Measurements from ENCODE around the gene ZNF593OS.

Gene ZNF593OS

DNA sequence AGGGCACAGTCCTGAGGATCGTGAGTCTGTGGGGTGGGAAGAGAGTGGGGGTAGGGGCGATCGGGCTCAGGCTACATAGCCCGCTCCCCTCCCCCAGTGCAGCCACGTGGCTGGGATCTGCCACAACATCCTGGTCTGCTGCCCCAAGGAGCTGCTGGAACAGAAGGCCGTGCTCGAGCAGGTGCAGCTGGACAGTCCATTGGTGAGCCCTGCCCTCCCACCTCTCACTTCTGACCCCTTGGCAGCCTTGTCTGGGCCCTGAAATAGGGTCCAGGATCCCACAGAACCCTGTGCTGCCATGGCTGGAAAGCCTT, 10.7 kb upstream of the ZNF593OS start:
- no peak for DNase-seq

DNA sequence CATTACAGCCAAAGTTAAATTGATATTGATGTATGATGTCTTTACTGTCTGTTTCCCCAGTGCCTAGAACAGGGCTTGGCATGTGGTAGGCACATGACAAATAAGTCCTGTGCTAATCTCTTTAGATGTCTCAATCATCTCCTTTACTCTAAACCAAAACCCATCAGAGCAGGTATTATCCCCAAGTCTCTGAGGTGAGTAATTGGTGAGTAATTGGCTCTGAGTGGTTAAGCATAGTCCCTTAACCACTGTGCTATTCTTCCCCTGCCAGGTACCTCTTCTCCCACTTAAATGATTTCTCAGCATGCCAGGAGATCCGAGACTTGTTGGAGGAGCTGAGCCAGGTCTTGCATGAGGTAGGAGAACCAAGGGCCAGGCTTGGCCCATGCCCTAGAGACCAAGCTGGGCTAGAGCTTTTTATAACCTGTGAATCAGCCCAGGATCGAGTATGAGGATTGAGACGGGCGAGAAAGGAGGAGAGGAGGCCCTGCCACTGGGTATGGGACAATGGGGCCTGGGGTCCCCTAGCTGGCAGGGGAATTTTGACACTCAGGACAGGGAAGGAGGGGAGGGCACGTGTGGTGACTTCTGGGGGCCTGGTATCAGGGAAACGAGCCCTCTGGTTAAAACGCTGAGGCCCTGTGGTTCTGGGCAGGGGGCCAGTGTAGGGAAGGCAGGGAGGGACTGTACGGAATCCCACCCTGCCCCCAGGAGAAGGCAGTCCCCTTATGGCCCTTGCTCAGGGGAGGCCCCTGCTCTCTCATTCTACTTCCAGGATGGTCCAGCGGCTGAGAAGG, 10.2 kb upstream of the ZNF593OS start:
- DNase-seq: no peak

DNA sequence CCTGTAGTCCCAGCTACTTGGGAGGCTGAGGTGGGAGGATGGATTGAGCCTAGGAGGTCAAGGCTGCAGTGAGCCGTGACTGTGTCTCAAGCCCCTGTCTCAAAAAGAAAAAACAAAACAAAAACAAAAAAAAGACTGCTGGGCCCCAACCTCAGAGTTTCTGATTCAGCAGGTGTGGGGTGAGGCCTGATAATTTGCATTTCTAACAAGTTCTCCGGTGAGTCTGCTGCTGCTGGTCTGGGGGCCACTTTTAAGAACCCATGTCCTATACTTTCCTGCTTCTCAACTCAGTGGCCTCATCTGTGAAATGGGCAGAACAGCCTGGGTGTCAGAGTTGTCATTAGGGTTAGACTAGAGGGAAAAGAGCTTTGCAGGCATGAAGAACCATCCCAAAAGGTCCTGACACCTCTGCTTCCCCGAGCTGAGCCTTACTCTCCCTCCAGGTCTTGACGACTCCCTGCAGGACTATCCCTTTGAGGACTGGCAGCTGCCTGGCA, 8.4 kb upstream of the ZNF593OS start:
- DNase-seq: no peak

DNA sequence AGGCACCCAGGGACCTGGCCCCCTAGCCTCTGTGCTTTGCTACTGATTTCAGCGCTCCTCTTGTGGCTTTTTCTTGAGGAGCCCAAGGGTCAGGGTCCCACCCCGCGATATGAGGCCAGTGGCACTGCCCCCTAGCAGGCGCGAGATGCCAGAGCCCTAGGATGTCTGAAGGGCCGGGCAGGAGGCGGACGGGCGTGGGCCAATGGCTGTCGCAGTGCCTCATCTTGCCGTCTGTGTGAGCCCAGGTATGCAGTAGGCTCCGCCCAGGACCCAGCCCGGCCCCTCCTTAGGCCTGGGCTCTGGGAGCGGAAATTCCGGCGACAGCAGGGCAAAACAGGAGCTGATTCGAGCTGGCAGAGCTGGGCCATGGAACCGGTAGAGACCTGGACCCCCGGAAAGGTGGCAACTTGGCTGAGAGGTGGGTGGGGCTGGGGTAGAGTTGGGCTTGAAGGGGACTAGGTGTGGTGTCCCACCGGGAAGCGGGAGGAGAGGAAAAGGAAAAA, 5.6 kb upstream of the ZNF593OS start, which contains the start of gene CNKSR1:
CNKSR1 (plus strand) TSS at position 310 of the 503 bp plus-strand sequence; CDS start at position 367, 57 bp downstream.
- DNase-seq: no peak

DNA sequence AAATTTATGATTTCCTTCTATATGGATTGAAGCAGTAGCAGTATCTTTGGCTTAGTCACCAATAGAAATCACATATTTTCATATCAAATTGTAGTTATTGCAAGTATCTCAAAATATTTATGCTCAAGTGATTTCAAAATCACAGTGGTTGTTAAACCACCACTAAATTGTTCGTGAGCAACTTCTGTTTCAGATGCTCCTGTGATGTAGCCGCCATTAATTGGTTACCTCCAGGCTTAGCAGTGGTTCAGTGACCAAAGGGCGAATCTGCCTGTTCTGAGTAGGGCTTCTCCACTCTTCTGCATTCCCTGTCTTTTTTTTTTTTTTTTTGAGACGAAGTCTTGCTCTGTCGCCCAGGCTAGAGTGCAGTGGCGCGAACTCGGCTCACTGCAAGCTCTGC, 3.7 kb upstream of the ZNF593OS start:
- no peak for DNase-seq

DNA sequence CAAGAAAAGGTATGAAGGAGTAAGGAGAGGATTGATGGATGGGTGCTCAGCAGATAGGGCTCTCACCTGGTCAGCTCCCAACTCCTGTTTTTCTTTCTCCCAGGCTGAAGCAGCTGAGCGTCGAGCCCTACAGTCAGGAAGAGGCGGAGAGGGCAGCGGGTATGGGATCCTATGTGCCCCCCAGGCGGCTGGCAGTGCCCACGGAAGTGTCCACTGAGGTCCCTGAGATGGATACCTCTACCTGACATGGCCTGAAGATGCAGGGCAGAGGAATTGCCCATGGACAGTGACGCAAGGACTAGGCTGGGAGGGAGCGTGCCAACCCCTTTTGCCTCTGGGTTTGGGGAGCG, 1.2 kb downstream of the ZNF593OS start:
- DNase-seq: no peak

DNA sequence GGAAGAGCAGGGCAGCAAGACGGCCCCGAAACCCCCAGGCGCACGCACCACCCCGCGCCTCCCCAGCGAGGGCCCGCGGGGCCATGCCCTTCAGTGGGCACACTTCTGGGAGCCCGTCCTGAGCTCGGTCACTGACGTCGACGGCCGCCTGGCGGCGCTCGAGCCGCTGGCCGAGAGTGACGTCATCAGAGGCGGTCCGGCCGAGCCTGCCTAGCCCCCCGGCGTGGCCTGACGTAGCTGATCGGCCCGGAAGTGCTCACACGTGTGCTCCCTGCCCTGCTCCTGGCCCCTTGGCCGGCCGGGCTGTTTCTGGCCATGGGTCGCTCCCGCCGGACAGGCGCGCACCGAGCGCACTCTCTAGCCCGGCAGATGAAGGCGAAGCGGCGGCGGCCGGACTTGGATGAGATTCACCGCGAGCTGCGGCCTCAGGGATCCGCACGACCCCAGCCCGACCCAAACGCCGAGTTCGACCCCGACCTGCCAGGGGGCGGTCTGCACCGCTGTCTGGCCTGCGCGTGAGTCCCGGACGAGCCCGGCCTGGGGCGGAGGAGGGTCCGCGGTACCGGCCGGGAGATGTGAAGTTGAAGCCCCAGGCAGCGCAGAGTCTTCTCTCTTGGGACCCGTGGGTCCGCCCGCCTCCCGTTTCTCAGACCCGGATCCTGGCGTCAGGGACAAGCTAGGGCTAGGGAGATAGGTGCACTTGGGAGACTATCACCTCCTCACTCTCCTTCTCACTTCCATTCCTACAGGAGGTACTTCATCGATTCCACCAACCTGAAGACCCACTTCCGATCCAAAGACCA, 1.8 kb downstream of the ZNF593OS start, which contains the start of gene ZNF593:
ZNF593 (plus strand) TSS at position 240 of the 803 bp plus-strand sequence; CDS start at position 316, 76 bp downstream.
- DNase-seq: peak; percentile 91

DNA sequence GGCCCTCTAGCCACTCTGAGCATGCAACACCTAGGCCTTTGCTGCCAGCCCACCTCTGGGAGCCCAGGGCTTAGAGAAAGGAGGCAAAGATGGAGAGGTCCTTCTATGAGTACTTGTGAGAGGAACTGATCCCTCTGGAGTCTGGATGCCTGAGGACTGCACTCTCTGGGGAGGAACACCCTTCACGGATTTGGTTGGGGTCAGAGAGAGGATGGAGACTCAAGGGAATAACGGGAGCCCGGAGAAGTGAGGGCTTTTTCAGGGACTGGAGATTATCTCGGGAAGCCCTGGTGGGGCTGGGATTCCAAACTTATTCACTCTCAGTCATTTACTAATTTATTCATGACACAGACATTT, 2.5 kb downstream of the ZNF593OS start:
- no peak for DNase-seq

DNA sequence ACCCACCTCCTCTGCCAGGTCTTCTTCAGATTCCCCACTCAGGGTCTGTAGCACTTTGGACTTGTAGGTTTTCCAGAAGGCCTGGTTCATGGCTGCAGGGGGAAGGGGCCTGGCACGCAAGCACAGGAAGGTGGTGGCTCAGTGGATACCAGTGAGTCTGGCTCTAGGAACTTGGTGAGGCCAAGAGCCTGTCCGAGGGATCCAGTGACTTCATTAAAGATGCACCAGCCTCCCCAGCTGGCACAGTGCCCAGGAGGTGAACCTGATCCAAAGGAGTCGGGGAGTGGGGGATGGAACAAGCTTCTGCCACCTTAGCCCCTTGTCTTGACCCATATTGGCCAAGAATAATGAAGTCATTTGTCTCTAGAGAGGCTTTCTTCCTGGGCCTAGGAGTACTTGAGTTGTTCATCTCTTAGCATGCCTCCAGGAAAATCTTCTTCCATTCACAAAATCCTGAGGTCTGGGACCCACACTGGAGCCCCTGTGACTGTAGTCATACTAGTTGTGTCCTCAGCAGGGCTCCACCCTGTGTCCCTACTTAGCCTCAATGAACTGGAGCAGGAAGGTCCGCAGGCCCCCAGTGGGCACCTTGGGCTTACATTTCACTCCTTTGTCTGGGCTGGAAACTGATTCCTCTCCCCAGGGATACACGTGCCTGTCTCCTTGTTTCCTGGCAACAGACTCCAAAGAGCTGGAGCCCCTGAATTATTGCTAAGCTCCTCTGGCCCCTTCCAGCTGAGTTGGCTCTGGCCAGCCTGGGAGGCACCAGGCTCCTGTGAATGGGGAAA, 3.0 kb downstream of the ZNF593OS start, which contains the start of gene C1orf232:
C1orf232 (minus strand) TSS at position 554 of the 788 bp plus-strand sequence; CDS start at position 90, 464 bp downstream.
- no peak for DNase-seq

DNA sequence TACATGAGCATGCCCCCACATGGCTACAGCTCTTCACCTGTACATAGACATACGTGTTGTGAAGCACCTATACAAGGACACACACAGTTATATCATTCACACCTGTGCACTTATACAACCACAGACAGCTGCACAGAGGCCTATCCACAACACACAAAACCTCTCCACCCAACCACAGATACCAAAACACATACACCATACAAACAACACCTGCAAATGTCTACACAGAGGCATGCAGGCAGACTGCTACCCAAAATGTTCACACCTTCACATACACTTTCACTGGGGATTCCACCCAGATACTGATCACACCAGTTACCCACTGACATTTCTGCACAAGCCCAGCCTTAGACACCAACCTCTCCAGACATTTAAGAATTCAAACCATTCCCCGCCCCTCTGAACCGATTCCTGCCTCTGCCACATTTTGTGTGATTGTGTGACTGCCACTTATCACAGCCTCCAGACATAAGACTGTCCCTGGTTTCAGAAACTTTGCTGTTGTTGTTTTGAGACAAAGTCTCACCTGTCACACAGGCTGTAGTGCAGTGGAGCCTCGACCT, 4.8 kb downstream of the ZNF593OS start:
- no peak for DNase-seq

DNA sequence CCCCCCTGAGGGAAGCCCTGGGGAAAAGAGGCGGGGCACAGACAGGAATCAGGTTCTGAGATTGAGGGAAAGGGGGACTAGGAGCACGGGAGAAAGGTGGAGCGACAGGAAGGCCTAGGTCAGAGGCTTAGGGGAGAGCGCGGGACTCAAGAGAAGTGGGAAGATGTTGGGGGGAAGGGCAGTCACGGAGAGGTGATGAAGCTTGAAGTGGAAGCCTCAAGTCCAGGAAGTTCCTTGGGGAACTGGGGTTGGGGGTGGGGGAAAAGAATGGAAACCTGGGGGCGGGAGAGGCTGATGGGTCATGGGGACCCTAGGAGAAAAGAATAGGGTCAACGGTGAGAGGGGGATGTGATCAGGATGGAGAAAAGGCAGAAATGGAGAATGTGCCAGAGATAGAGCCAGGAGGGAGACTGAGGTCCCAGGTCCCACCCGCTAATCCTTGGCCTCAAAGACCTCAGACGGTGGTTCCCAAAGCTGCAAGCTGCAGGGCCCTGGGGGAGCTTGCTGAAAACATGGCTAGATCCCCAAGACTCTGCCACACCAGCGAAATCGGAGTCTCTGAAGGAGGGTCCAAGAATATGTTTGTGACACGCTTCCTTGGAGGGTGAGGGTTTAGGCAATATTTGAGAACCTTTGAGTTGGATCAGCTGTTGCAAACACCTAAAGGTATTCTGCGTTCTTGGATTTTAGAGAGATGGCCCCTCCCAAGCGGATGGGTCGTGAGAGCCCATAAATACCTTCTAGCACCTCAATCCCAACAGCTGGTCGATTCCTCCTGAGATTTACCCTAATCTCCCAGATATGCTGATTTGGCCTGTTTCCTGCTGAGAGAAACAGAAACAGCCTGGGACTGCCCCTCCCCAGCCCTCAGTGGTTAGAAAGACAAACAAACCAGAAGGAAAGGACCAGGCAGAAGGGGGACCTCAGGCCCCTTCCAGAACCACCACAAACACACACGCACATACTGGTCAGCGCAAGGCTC, 6.5 kb downstream of the ZNF593OS start:
- DNase-seq: no peak

DNA sequence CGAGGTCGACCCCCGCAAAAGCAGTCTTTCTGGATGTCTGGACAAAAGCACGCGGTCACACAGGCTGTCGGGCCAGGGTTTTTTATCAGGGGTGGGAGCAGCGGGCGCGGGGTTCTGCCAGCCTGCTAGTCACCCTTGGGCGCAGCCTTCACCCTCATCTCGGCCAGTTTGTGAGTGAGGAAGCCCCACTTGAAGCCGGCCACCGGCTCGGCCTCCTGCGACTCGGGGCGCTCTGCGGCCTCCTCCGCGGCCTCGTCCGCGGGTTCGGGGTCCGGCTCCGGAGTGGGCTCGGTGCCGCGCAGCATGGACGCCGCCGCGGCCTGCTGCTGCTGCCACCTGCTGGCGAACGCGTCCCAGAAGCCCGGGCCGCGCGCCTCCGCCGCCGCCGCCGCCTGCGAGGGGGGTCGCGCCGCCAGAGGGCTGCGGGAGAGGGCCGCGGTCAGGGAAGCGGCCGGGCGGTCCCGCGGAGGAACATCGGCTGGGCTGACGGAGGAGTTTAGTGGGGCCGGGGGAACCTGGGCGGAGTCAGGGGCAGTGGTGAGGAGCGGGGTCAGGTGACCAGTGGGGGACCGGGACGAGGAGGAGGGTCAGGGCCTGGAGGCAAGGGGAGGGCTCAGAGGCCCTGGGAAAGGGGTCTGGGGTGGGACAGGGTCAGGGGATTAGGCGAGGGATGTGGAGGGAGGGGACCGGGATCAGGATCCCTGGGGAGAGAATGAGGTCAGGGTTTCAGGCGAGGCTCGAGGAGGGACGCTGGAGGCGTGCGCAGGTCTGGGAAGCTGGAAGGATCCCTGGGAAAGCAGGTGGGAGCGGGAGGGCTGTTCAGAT, 7.4 kb downstream of the ZNF593OS start:
- DNase-seq: peak; percentile 53

DNA sequence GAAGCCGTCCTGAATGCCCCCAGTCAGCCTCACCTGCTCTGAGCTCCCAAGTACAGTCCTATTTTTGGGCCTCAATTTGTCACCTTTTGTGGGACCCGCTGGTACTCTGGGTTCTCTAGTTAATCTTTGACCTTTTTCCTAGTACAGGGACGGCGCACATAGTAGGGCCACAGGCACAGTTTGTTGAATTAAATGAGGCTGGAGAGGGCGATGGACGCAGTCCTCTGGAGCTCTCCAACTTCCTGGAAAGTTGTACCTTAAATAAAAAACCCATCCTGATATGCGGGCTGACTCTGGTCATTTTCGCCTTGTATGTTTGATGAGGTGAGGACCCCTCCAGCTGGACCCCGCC, 8.0 kb downstream of the ZNF593OS start:
- no peak for DNase-seq

DNA sequence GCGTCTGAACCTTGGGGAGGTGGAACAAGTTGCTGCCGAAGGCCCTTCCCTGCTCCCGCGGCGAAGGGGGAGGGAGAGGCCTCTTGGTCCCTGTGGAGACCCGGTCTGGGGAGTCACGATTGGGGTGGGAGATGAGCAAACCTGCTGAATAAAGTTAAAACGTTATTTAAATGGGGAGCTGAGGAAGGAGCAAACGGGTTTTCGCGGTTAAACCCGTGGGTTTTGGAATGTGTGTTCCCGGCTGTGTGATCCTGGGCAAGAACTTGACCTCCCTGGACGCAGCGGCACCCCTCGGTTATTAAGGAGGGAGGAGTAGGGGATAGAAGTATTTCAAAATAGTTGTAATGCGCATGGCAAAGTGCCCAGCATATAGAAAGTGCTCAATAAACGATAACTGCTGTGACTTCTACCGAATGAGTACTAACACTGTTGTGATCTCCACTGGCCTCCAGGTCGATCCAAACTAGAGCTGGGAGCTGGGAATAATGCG, 9.4 kb downstream of the ZNF593OS start:
- DNase-seq: no peak

DNA sequence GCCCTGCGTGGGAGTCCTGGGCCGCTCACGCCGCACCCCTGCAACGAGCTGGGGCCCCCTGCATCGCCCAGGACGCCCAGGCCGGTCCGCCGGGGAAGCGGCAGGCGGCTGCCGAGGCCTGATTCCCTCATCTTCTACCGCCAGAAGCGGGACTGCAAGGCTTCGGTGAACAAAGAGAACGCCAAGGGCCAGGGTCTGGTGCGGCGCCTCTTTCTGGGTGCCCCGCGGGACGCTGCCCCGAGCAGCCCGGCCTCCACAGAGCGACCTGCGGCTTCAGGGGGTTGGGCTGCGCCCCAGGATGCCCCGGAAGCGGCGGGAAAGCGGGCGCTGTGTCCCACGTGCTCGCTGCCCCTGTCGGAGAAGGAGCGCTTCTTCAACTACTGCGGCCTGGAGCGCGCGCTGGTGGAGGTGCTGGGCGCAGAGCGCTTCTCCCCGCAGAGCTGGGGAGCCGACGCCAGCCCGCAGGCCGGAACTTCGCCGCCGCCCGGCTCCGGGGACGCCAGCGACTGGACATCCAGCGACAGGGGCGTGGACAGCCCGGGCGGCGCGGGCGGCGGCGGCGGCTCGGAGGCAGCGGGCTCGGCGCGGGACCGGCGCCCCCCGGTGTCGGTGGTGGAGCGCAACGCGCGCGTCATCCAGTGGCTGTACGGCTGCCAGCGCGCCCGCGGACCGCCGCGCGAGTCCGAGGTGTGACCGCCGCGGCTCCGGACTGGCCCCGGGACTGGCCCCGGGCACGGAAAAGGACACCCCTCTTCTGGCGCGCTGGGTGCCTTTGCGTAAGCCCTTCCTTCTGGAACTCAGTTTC, 10.0 kb downstream of the ZNF593OS start:
- peak; percentile 28 for DNase-seq

DNA sequence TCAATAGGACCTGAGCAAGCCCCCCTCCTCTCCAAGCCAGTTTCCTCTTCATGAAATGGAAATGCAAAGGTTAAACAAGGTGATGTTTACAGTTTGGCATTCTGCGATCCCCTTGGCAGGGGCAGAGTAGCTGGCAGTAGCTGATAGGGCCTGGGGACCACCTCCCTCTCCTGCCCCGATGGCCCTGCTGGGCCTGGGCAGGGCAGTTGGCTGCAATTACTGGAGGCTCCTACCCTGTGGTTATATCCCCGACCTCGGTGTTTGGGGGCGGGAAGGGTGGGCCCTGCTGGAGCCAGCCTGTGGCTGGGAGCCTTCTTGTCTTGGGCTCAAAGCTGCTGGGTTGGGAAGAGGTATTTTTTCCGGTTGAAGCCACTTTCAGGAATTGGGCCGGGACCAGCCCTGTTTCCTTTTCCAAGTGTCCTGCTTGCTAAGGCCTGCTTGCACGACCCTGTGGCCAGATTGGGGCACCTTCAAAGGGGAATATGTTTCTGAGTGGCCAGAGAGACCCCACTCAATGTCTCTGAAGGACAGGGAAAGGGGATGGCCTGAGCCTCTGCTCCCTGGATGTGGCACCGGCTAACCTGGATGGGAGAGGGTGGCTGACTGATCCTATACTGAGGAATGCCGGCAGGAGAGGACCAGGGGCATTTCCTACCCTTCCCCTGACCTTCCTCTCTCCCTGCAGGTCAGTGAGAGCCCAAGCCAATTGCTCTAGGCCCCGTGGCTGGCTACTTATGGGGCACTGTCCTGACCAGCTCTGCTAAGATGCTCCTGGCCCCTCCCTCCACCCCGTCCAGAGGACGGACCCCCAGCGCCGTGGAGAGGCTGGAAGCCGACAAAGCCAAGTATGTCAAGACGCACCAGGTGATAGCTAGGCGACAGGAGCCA, 10.9 kb downstream of the ZNF593OS start:
- DNase-seq: no peak

DNA sequence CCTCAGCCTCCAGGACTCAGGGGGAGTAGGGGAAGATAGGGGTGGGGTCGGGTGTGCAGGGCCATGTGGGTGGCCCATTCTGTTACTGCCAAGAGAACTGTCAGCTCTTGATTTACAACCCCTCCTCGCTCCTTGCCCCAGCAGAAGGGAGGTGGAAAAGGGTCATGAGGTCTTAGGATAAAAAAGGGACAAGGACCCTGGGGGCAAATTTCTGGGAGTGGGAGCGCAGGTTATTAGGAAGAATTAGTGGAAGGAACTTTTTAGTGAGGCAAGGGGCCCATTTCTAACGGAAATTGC, 11.9 kb downstream of the ZNF593OS start:
- no peak for DNase-seq

DNA sequence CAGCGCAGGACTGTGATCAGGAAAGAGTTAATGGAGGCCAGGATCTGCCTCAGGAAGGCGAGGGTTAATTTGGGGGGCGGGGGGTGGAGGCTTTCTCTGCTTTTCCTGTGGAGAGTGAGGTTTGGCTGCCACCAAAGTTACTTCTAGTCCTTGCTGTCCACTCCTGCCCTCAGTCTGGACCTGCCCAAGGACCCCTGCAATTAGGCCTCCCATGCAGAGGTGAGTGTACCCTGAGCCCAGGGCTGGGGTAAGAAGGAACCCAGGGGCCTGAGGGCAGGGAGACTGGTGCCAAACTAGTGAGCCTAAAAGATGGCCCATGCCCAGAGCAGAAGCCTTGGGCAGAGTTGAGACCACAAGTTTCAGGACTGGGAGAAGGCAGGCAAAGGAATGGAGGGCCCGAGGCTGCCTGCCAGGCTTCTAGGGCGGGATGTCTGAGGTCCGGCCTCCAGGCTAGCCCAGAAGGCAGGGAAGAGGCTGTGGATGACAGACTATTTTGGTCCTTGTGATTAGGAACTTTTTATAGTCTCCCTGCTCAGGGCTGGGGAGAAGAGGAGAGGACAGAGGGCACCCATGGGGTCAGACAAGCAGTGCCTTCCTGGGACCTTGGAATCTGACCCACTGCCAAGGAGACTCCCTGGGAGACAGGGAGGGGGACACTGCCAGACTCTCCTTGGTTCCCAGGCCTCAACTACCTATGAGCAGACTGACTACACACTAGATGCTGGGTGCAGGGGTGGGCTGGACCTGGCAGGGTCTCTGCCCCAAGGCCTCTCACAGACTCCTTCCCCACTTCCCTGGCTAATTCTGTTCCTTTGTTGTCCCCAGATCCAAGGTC, 12.5 kb downstream of the ZNF593OS start, which contains the start of gene FAM110D:
FAM110D (plus strand) TSS at position 172 of the 835 bp plus-strand sequence. CDS start 2,213 bp downstream, outside the sequence.
- DNase-seq: no peak
